CD14-positive monocyte (primary cell): Measurements from ENCODE around the gene IFFO2. TPM values are rescaled to one million over a fixed set of nuclear protein-coding genes. Genes with fewer than 3 reads are reported as not detected.
A peak's percentile ranks its signal among the peaks of the same experiment; 100 is the strongest.

Experiments
- DNase-seq, 3 donors: peaks; one replicate each; pipeline ENCODE4 v3.0.0-alpha.2; 2011 to 2022
- H2AFZ ChIP-seq: 2 replicates; pipeline ENCODE4 v1.6.0; 2012; ENCODE audit warnings: mild to moderate bottlenecking, low read depth, low read length, inconsistent platforms; ENCODE audit not compliant: insufficient read depth, poor library complexity, severe bottlenecking
- H3K27ac ChIP-seq, 2 donors: 1 replicate in 1 of 2; 2 replicates in 1 of 2; pipeline ENCODE4 v1.5.1; 2012 to 2013; ENCODE audit warnings: low read length in 2 of 2, control low read depth in 1 of 2, inconsistent platforms in 1 of 2, low read depth in 1 of 2, mild to moderate bottlenecking in 1 of 2
- H3K27me3 ChIP-seq, 2 donors: one replicate each; pipeline versions ENCODE4 v1.6.0 to v1.6.1; 2011 to 2013; ENCODE audit warnings: low read length in 2 of 2; ENCODE audit not compliant: control insufficient read depth in 2 of 2, insufficient read depth in 2 of 2
- H3K36me3 ChIP-seq, 2 donors: replicated peaks in 1 of 2; 1 replicate in 1 of 2; 2 replicates in 1 of 2; pipeline versions ENCODE4 v1.5.1 to v1.6.1; 2012 to 2013; ENCODE audit warnings: low read length in 2 of 2, control low read depth in 1 of 2, inconsistent platforms in 1 of 2, mild to moderate bottlenecking in 1 of 2; ENCODE audit not compliant: insufficient read depth in 2 of 2, control insufficient read depth in 1 of 2
- H3K4me1 ChIP-seq, 2 donors: 1 replicate in 1 of 2; 2 replicates in 1 of 2; pipeline versions ENCODE4 v1.5.1 to v1.6.1; 2012 to 2013; ENCODE audit warnings: low read length in 2 of 2, control low read depth in 1 of 2, inconsistent platforms in 1 of 2, mild to moderate bottlenecking in 1 of 2, moderate library complexity in 1 of 2; ENCODE audit not compliant: insufficient read depth in 2 of 2, control insufficient read depth in 1 of 2
- H3K4me2 ChIP-seq: replicated peaks from 2 replicates; pipeline ENCODE3; 2012; ENCODE audit warnings: low read length, moderate library complexity, mild to moderate bottlenecking; ENCODE audit not compliant: poor library complexity, severe bottlenecking; ENCODE audit errors: extremely low read depth
- H3K4me3 ChIP-seq, 3 experiments: fragments of 200-600 bp in 1 of 3; sonication (generic) in 1 of 3; replicated peaks in 1 of 3; 1 replicate in 2 of 3; 2 replicates in 1 of 3; pipeline ENCODE4 v1.5.1; 2011 to 2013; ENCODE audit warnings: low read length in 3 of 3, mild to moderate bottlenecking in 3 of 3, control low read depth in 2 of 3, low read depth in 2 of 3, inconsistent platforms in 1 of 3, moderate library complexity in 1 of 3
- H3K79me2 ChIP-seq: 2 replicates; pipeline ENCODE4 v1.6.0; 2012; ENCODE audit warnings: mild to moderate bottlenecking, control low read depth, inconsistent platforms, low read length, moderate library complexity; ENCODE audit not compliant: insufficient read depth
- H3K9ac ChIP-seq: 2 replicates; pipeline ENCODE4 v1.6.0; 2017; ENCODE audit warnings: low read length, mild to moderate bottlenecking; ENCODE audit not compliant: insufficient read depth, poor library complexity, severe bottlenecking
- H3K9me3 ChIP-seq, 2 donors: replicated peaks in 1 of 2; 1 replicate in 1 of 2; 2 replicates in 1 of 2; pipeline versions ENCODE4 v1.5.1 to v1.6.1; 2012 to 2013; ENCODE audit warnings: low read length in 2 of 2, control low read depth in 1 of 2; ENCODE audit not compliant: control insufficient read depth in 1 of 2, insufficient read depth in 1 of 2
- H4K20me1 ChIP-seq: 2 replicates; pipeline ENCODE4 v1.6.0; 2012; ENCODE audit warnings: mild to moderate bottlenecking, low read length, control low read depth, moderate library complexity; ENCODE audit not compliant: insufficient read depth
- H3K27ac Mint-ChIP-seq, 7 donors: one replicate each; pipeline ENCODE4 v1.8.0; 2020; ENCODE audit warnings: mild to moderate bottlenecking in 7 of 7, mixed read lengths in 7 of 7, moderate library complexity in 6 of 7, inconsistent platforms in 2 of 7
- H3K27me3 Mint-ChIP-seq, 3 donors: one replicate each; pipeline ENCODE4 v1.8.0; 2021 to 2022; ENCODE audit warnings: low read depth in 3 of 3, mild to moderate bottlenecking in 3 of 3, mixed read lengths in 3 of 3, moderate library complexity in 3 of 3, inconsistent platforms in 1 of 3
- H3K36me3 Mint-ChIP-seq, 2 donors: one replicate each; pipeline ENCODE4 v1.8.0; 2020; ENCODE audit warnings: mixed read lengths in 2 of 2, inconsistent platforms in 1 of 2, mild to moderate bottlenecking in 1 of 2
- H3K4me1 Mint-ChIP-seq: one replicate; pipeline ENCODE4 v1.8.0; 2020; ENCODE audit warnings: mild to moderate bottlenecking, mixed read lengths
- H3K4me3 Mint-ChIP-seq, 2 donors: one replicate each; pipeline ENCODE4 v1.8.0; 2020; ENCODE audit warnings: mild to moderate bottlenecking in 2 of 2, mixed read lengths in 2 of 2, moderate library complexity in 1 of 2
- H3K9me3 Mint-ChIP-seq, 7 donors: one replicate each; pipeline ENCODE4 v1.8.0; 2020 to 2022; ENCODE audit warnings: mixed read lengths in 7 of 7, mild to moderate bottlenecking in 6 of 7, moderate library complexity in 6 of 7, inconsistent platforms in 2 of 7
- WGBS: methylation state at CpG from one replicate; pipeline ENCODE4 v1.1.5; 2013; ENCODE audit warnings: missing lambda C conversion rate; ENCODE audit not compliant: insufficient coverage; 5-methylcytosine and 5-hydroxymethylcytosine counted together
- intact Hi-C, 2 donors: fragments of 100-400 bp; cut with micrococcal nuclease; formaldehyde crosslinking; loops; one replicate each; pipeline versions ENCODE4 v1.15.0 to v1.15.1; 2023
- polyA plus RNA-seq, 3 donors: library from polyadenylated mRNA; depleted of rRNA in 1 of 3; unstranded in 2 of 3; stranded (reverse) in 1 of 3; fragments of 300-500 nt in 2 of 3; fragments of >200 nt in 1 of 3; fragmentation: Illumina TruSeq in 2 of 3; gene quantifications; 1 replicate in 2 of 3; 2 replicates in 1 of 3; pipeline ENCODE4 v1.2.3, GENCODE V29; 2012 to 2021
- TF ChIP-seq, protein P1 (sequence below): fragments of 200-600 bp; IDR thresholded peaks from one replicate; pipeline ENCODE4 v1.8.0; 2022; ENCODE audit warnings: antibody characterized with exemption, mild to moderate bottlenecking

IFFO2 gene
- polyA plus RNA-seq, 3 donors, result 0.78 to 17.5 (median 0.94) TPM

DNA sequence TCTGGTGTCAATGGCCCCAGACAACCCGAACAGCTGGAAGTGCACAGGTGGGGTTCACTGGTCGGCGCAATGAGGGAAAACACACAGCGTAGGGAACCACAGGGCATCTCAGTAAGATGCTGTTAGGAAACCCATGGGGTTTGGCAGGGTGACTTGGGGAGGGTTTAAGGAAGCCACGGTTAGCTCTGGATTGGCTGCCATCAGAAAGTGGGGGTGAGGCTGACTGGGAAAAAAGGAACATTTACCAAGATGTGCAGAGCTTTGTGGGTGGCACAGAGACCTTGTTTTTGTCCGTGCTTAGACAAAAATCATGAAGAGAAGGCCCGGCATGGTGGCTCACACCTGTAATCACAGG lies 65.1 kb downstream of the IFFO2 start:
- Histone ChIP-seq H3K36me3 (peaks cover 19 to 35% of the 10 kb centered on the region in 2 donors), H2AFZ (no peak overlapping the region), H3K27me3 (no peaks in the 10 kb centered on the region), H3K27ac (no peak overlapping the region), H3K79me2 (peaks cover 3% of the 10 kb centered on the region), H3K9me3 (no peaks in the 10 kb centered on the region), H3K4me2 (no peak overlapping the region), H3K9ac (no peak overlapping the region), H3K4me3 (no peak overlapping the region), H4K20me1 (no peaks in the 10 kb centered on the region), H3K4me1 (no peaks in the 10 kb centered on the region)
- no peak overlapping the region for H3K4me3 Mint-ChIP-seq
- peaks cover 13% of the 10 kb centered on the region for H3K4me1 Mint-ChIP-seq
- H3K9me3 Mint-ChIP-seq, result no peaks in the 10 kb centered on the region
- TF ChIP-seq, protein P1, sequence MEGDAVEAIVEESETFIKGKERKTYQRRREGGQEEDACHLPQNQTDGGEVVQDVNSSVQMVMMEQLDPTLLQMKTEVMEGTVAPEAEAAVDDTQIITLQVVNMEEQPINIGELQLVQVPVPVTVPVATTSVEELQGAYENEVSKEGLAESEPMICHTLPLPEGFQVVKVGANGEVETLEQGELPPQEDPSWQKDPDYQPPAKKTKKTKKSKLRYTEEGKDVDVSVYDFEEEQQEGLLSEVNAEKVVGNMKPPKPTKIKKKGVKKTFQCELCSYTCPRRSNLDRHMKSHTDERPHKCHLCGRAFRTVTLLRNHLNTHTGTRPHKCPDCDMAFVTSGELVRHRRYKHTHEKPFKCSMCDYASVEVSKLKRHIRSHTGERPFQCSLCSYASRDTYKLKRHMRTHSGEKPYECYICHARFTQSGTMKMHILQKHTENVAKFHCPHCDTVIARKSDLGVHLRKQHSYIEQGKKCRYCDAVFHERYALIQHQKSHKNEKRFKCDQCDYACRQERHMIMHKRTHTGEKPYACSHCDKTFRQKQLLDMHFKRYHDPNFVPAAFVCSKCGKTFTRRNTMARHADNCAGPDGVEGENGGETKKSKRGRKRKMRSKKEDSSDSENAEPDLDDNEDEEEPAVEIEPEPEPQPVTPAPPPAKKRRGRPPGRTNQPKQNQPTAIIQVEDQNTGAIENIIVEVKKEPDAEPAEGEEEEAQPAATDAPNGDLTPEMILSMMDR, result no peak
- H3K27me3 Mint-ChIP-seq, result no peaks in the 10 kb centered on the region
- intact Hi-C loops, result no loop called here
- H3K36me3 Mint-ChIP-seq, result peaks cover 24 to 41% of the 10 kb centered on the region in 2 donors
- 42% methylated on average over 7 of the region's 7 CpGs for WGBS
- H3K27ac Mint-ChIP-seq, result peak overlapping the region in 4 of 7 donors; percentile 70 to 79 (median 76)
- no peak for DNase-seq

DNA sequence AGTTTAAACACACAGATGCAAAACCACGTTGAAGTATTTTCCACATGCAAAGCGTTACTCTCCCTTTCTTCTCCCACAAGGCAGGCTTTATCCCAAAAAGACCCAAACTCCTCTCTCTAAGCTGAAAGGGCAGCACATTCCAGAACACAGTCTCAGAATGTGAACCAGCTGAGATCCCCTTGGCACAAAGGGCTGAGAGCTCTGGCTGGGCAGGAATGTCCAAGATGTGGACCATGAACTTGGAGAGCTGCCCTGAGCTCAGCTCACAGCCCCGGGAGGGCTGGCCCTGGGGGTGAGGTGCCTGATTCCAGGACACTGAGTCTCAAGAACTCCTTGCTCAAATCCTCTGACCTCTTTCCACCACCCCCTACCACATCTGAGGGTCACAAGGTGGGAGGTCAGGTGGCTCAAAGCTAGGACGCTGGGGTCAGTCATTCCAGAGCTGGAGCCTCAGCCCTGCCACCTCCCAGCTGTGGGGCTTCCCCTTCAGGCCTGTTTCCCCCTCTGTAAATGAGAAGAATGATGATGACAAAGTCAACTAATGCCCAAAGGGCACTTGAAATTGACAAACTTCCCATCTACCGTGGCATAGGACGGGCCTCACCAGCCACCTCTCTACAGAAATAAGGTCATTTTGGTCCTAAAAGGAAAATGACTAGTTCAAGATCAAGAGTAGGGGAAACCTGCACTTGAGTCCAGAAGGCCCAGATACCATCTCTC lies 65.6 kb downstream of the IFFO2 start:
- H3K9me3 Mint-ChIP-seq, result peaks cover 0 to 2% (median 0%) of the 10 kb centered on the region in 7 donors
- H3K27me3 Mint-ChIP-seq, result no peaks in the 10 kb centered on the region
- Histone ChIP-seq H3K27ac (no peak overlapping the region), H3K36me3 (peaks cover 19 to 40% of the 10 kb centered on the region in 2 donors), H2AFZ (no peak overlapping the region), H3K9me3 (no peaks in the 10 kb centered on the region), H3K4me1 (no peaks in the 10 kb centered on the region), H3K4me3 (no peak overlapping the region), H3K27me3 (no peaks in the 10 kb centered on the region), H3K79me2 (peaks cover 3% of the 10 kb centered on the region), H3K9ac (no peak overlapping the region), H4K20me1 (no peaks in the 10 kb centered on the region), H3K4me2 (no peak overlapping the region)
- H3K36me3 Mint-ChIP-seq, result peaks cover 28 to 41% of the 10 kb centered on the region in 2 donors
- DNase-seq, result no peak
- H3K4me1 Mint-ChIP-seq, result peaks cover 13% of the 10 kb centered on the region
- H3K27ac Mint-ChIP-seq, result peak overlapping the region in 1 of 7 donors; percentile 36
- intact Hi-C loops, result no loop called here
- no peak overlapping the region for H3K4me3 Mint-ChIP-seq
- 88% methylated on average over 3 of the region's 6 CpGs for WGBS
- TF ChIP-seq, protein P1, result no peak
